HG02943 (cell line): ENCODE results near the gene ARPC5.
"Not testable (repeated sequence)": the region's sequence is repeated elsewhere in the genome, so short reads cannot be mapped to it uniquely, and the experiment has no call there.

Experiments used
- ATAC-seq: cut with Tn5 transposase; IDR thresholded peaks from one replicate; pipeline ENCODE4 v1.9.1; 2021; ENCODE audit warnings: mild to moderate bottlenecking, low read depth, moderate library complexity; ENCODE audit not compliant: unreplicated experiment

Gene ARPC5

GRCh38 chr1:183612975-183613374, 22.6 kb downstream of the ARPC5 start:
- not testable (repeated sequence) for ATAC-seq

- no peak for ATAC-seq
Measured at GRCh38 chr1:183612407-183612806, 23.2 kb downstream of the ARPC5 start.

- ATAC-seq, result no peak
Measured at GRCh38 chr1:183611021-183611420, 24.6 kb downstream of the ARPC5 start.

- no peak for ATAC-seq
Measured at GRCh38 chr1:183609759-183610452, 25.7 kb downstream of the ARPC5 start.

- ATAC-seq, result peak; percentile 34
Measured at GRCh38 chr1:183609313-183609712, 26.3 kb downstream of the ARPC5 start.

GRCh38 chr1:183607322-183607980, 28.1 kb downstream of the ARPC5 start:
- no peak for ATAC-seq

- ATAC-seq, result no peak
Measured at GRCh38 chr1:183605904-183606303, 29.7 kb downstream of the ARPC5 start.

- peak; percentile 16 for ATAC-seq
Measured at GRCh38 chr1:183604815-183605214, 30.8 kb downstream of the ARPC5 start.

GRCh38 chr1:183604038-183604808, 31.4 kb downstream of the ARPC5 start:
- peak; percentile 53 for ATAC-seq

GRCh38 chr1:183602510-183602909, 33.1 kb downstream of the ARPC5 start:
- ATAC-seq, result no peak

GRCh38 chr1:183600634-183601033, 34.9 kb downstream of the ARPC5 start:
- no peak for ATAC-seq

GRCh38 chr1:183600136-183600535, 35.4 kb downstream of the ARPC5 start:
- no peak for ATAC-seq

- ATAC-seq, result no peak
Measured at GRCh38 chr1:183598386-183598785, 37.2 kb downstream of the ARPC5 start.

GRCh38 chr1:183597656-183598347, 37.8 kb downstream of the ARPC5 start:
- no peak for ATAC-seq

- no peak for ATAC-seq
Measured at GRCh38 chr1:183596500-183596899, 39.1 kb downstream of the ARPC5 start.

- ATAC-seq, result no peak
Measured at GRCh38 chr1:183595537-183595936, 40.0 kb downstream of the ARPC5 start.

- ATAC-seq, result peak; percentile 47
Measured at GRCh38 chr1:183593356-183593755, 42.2 kb downstream of the ARPC5 start.

- no peak for ATAC-seq
Measured at GRCh38 chr1:183592733-183593132, 42.9 kb downstream of the ARPC5 start.

GRCh38 chr1:183590244-183591191, 45.1 kb downstream of the ARPC5 start, which contains the start of gene NCF2:
Gene NCF2, minus strand, starts transcription at chr1:183590459. Its CDS starts 130 bp downstream, at chr1:183590329.
- ATAC-seq, result peak; percentile 87

GRCh38 chr1:183589874-183590243, 45.7 kb downstream of the ARPC5 start:
- ATAC-seq, result no peak
